HG02798 (cell line): Measurements from ENCODE around the gene TRPM3.

ENCODE experiments used
- ATAC-seq: cut with Tn5 transposase; IDR thresholded peaks from one replicate; pipeline ENCODE4 v1.9.1; 2021; ENCODE audit warnings: mild to moderate bottlenecking; ENCODE audit not compliant: unreplicated experiment, poor library complexity

TRPM3 gene

GRCh38 chr9:70852711-70853240 lies 268.6 kb downstream of the TRPM3 start:
- no peak for ATAC-seq

GRCh38 chr9:70840266-70840665 lies 281.2 kb downstream of the TRPM3 start:
- ATAC-seq, result no peak

GRCh38 chr9:70835323-70835722 lies 286.1 kb downstream of the TRPM3 start:
- no peak for ATAC-seq

- ATAC-seq, result no peak
Measured at GRCh38 chr9:70832492-70832891, 288.9 kb downstream of the TRPM3 start.

- no peak for ATAC-seq
Measured at GRCh38 chr9:70830618-70831017, 290.8 kb downstream of the TRPM3 start.

GRCh38 chr9:70829591-70830265 lies 291.7 kb downstream of the TRPM3 start:
- no peak for ATAC-seq

- no peak for ATAC-seq
Measured at GRCh38 chr9:70826562-70826961, 294.9 kb downstream of the TRPM3 start.

GRCh38 chr9:70823284-70823683 lies 298.1 kb downstream of the TRPM3 start:
- ATAC-seq, result no peak

- no peak for ATAC-seq
Measured at GRCh38 chr9:70817311-70817710, 304.1 kb downstream of the TRPM3 start.

- no peak for ATAC-seq
Measured at GRCh38 chr9:70816891-70817290, 304.5 kb downstream of the TRPM3 start.

- no peak for ATAC-seq
Measured at GRCh38 chr9:70816316-70816715, 305.1 kb downstream of the TRPM3 start.

GRCh38 chr9:70814597-70814996 lies 306.8 kb downstream of the TRPM3 start:
- no peak for ATAC-seq

GRCh38 chr9:70813141-70813540 lies 308.3 kb downstream of the TRPM3 start:
- no peak for ATAC-seq

GRCh38 chr9:70811638-70812037 lies 309.8 kb downstream of the TRPM3 start:
- no peak for ATAC-seq

- no peak for ATAC-seq
Measured at GRCh38 chr9:70806875-70807274, 314.5 kb downstream of the TRPM3 start.

GRCh38 chr9:70805949-70806348 lies 315.5 kb downstream of the TRPM3 start:
- ATAC-seq, result no peak

- no peak for ATAC-seq
Measured at GRCh38 chr9:70802758-70803436, 318.5 kb downstream of the TRPM3 start.

- ATAC-seq, result no peak
Measured at GRCh38 chr9:70802206-70802605, 319.2 kb downstream of the TRPM3 start.

GRCh38 chr9:70801181-70801829 lies 320.1 kb downstream of the TRPM3 start:
- no peak for ATAC-seq

GRCh38 chr9:70798018-70798417 lies 323.4 kb downstream of the TRPM3 start:
- ATAC-seq, result no peak

GRCh38 chr9:70795841-70796240 lies 325.6 kb downstream of the TRPM3 start:
- ATAC-seq, result no peak
